WTC11 (cell line): ENCODE data around the gene NEURL3. TPM values are rescaled to one million over a fixed set of nuclear protein-coding genes. Genes with fewer than 3 reads are reported as not detected.

Experiments
- ATAC-seq: fragments of 200-7000 bp; cut with Tn5 transposase; 2 replicates; pipeline ENCODE4 v1.10.0; 2021; ENCODE audit warnings: mild to moderate bottlenecking, moderate library complexity
- CTCF ChIA-PET: fragments of 300-600 bp; sonication (Branson Sonifier 250); formaldehyde crosslinking; loops from one replicate; lab custom pipeline; 2021; ENCODE audit warnings: antibody characterized with exemption; lab: Charles Lee
- POLR2A ChIA-PET: fragments of 350-600 bp; sonication (Branson Sonifier 250); formaldehyde crosslinking; loops from one replicate; lab custom pipeline; 2021; ENCODE audit warnings: antibody characterized with exemption; lab: Charles Lee
- DNase-seq: peaks from one replicate; pipeline ENCODE4 v3.0.0; 2021; ENCODE audit warnings: low spot score
- H3K27ac Mint-ChIP-seq: 2 replicates; pipeline ENCODE4 v1.8.0; 2021; ENCODE audit warnings: mixed read lengths
- H3K27me3 Mint-ChIP-seq: 2 replicates; pipeline ENCODE4 v1.8.0; 2021; ENCODE audit warnings: low read depth, mild to moderate bottlenecking, moderate library complexity, mixed read lengths
- H3K36me3 Mint-ChIP-seq: 2 replicates; pipeline ENCODE4 v1.8.0; 2021; ENCODE audit warnings: mixed read lengths
- H3K4me1 Mint-ChIP-seq: 2 replicates; pipeline ENCODE4 v1.8.0; 2022; ENCODE audit warnings: mixed read lengths
- H3K4me3 Mint-ChIP-seq: 2 replicates; pipeline ENCODE4 v1.8.0; 2021; ENCODE audit warnings: mild to moderate bottlenecking, moderate library complexity, mixed read lengths
- H3K9me3 Mint-ChIP-seq: 2 replicates; pipeline ENCODE4 v1.8.0; 2021; ENCODE audit warnings: mixed read lengths
- E2F4 ChIP-seq: sonication (generic); formaldehyde crosslinking; IDR thresholded peaks from 2 replicates; pipeline ENCODE4 v1.8.1; 2022; ENCODE audit warnings: low read depth, mild to moderate bottlenecking, moderate library complexity, missing genetic modification reagents, borderline replicate concordance
- FOXP1 ChIP-seq: sonication (generic); formaldehyde crosslinking; IDR thresholded peaks from 2 replicates; pipeline ENCODE4 v1.8.0; 2022; ENCODE audit warnings: missing genetic modification reagents, mild to moderate bottlenecking, moderate library complexity, borderline replicate concordance
- HMGA2 ChIP-seq: fragments of 250-450 bp; sonication (Bioruptor Pico); IDR thresholded peaks from 2 replicates; pipeline ENCODE4 v1.4.0; 2021; ENCODE audit warnings: mild to moderate bottlenecking, moderate library complexity
- IRF2 ChIP-seq: sonication (generic); formaldehyde crosslinking; IDR thresholded peaks from 2 replicates; pipeline ENCODE4 v1.8.0; 2022; ENCODE audit warnings: low read depth, missing genetic modification reagents, borderline replicate concordance
- JAZF1 ChIP-seq: fragments of 250-450 bp; sonication (Bioruptor Pico); IDR thresholded peaks from 2 replicates; pipeline ENCODE4 v1.9.0; 2021; ENCODE audit warnings: moderate library complexity, mild to moderate bottlenecking, inconsistent platforms
- NFE2L1 ChIP-seq: sonication (generic); formaldehyde crosslinking; IDR thresholded peaks from 2 replicates; pipeline ENCODE4 v1.8.1; 2023; ENCODE audit warnings: missing genetic modification reagents
- NR1H2 ChIP-seq: sonication (generic); formaldehyde crosslinking; IDR thresholded peaks from 2 replicates; pipeline ENCODE4 v1.9.0; 2021; ENCODE audit warnings: mild to moderate bottlenecking, moderate library complexity, missing genetic modification reagents
- PRRX2 ChIP-seq: fragments of 250-450 bp; sonication (Bioruptor Pico); IDR thresholded peaks from 2 replicates; pipeline ENCODE4 v1.8.0; 2021; ENCODE audit warnings: mild to moderate bottlenecking
- TEAD1 ChIP-seq: sonication (generic); formaldehyde crosslinking; IDR thresholded peaks from 2 replicates; pipeline ENCODE4 v1.8.0; 2022; ENCODE audit warnings: mild to moderate bottlenecking, missing genetic modification reagents
- ZNF121 ChIP-seq: sonication (generic); formaldehyde crosslinking; IDR thresholded peaks from 2 replicates; pipeline ENCODE4 v1.8.0; 2023; ENCODE audit warnings: missing genetic modification reagents
- ZNF138 ChIP-seq: sonication (generic); formaldehyde crosslinking; conservative IDR thresholded peaks from 2 replicates; pipeline ENCODE4 v1.8.1; 2022; ENCODE audit warnings: mild to moderate bottlenecking, moderate library complexity, missing genetic modification reagents
- ZNF232 ChIP-seq: sonication (generic); formaldehyde crosslinking; IDR thresholded peaks from 2 replicates; pipeline ENCODE4 v1.8.0; 2022; ENCODE audit warnings: mild to moderate bottlenecking, missing genetic modification reagents
- ZNF671 ChIP-seq: fragments of 250-450 bp; sonication (Bioruptor Pico); IDR thresholded peaks from 2 replicates; pipeline ENCODE4 v1.8.0; 2021; ENCODE audit warnings: mild to moderate bottlenecking
- total RNA-seq: library from RNA; stranded (reverse); gene quantifications from 3 replicates; pipeline ENCODE4 v1.2.3, GENCODE V29; 2021
- TF ChIP-seq, protein P1 (sequence below): fragments of 200-600 bp; IDR thresholded peaks from 2 replicates; pipeline ENCODE4 v1.8.0; 2022; ENCODE audit warnings: antibody characterized with exemption
- TF ChIP-seq, protein P2 (sequence below): sonication (generic); formaldehyde crosslinking; IDR thresholded peaks from 2 replicates; pipeline ENCODE4 v1.8.0; 2022; ENCODE audit warnings: mild to moderate bottlenecking, missing genetic modification reagents
- TF ChIP-seq, protein P3 (sequence below): sonication (generic); formaldehyde crosslinking; IDR thresholded peaks from 2 replicates; pipeline ENCODE4 v1.8.0; 2023; ENCODE audit warnings: mild to moderate bottlenecking, missing genetic modification reagents
- TF ChIP-seq, protein P4 (sequence below): sonication (generic); formaldehyde crosslinking; IDR thresholded peaks from 2 replicates; pipeline ENCODE4 v1.8.1; 2023; ENCODE audit warnings: mild to moderate bottlenecking, missing genetic modification reagents, moderate library complexity

NEURL3 gene
- total RNA-seq, 1 experiment from 2014 or later = not detected

- peaks cover 25% of the 10 kb centered on the region for H3K9me3 Mint-ChIP-seq
- H3K27ac Mint-ChIP-seq = no peak overlapping the region
- ATAC-seq = 0 out of 2 replicates have a peak, but pooled peaks have one; percentile 12
- H3K4me3 Mint-ChIP-seq = no peak overlapping the region
- CTCF ChIA-PET = interaction anchor here (1.2 to 7.5 kb wide), 3 partner anchors 14 to 108 kb away, joined by 3 to 127 read pairs (median 4); no protein-coding TSS in a partner anchor
- H3K27me3 Mint-ChIP-seq = peaks cover 19% of the 10 kb centered on the region
- POLR2A ChIA-PET = no interaction called here
- H3K4me1 Mint-ChIP-seq = peaks cover 4% of the 10 kb centered on the region
- DNase-seq = no peak
- no peak for TF ChIP-seq ZNF671 (CRISPR knock-in tag)
- TF ChIP-seq, protein P1, sequence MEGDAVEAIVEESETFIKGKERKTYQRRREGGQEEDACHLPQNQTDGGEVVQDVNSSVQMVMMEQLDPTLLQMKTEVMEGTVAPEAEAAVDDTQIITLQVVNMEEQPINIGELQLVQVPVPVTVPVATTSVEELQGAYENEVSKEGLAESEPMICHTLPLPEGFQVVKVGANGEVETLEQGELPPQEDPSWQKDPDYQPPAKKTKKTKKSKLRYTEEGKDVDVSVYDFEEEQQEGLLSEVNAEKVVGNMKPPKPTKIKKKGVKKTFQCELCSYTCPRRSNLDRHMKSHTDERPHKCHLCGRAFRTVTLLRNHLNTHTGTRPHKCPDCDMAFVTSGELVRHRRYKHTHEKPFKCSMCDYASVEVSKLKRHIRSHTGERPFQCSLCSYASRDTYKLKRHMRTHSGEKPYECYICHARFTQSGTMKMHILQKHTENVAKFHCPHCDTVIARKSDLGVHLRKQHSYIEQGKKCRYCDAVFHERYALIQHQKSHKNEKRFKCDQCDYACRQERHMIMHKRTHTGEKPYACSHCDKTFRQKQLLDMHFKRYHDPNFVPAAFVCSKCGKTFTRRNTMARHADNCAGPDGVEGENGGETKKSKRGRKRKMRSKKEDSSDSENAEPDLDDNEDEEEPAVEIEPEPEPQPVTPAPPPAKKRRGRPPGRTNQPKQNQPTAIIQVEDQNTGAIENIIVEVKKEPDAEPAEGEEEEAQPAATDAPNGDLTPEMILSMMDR = no peak
- TF ChIP-seq IRF2 (CRISPR knock-in tag) = no peak
- TF ChIP-seq, protein P2, sequence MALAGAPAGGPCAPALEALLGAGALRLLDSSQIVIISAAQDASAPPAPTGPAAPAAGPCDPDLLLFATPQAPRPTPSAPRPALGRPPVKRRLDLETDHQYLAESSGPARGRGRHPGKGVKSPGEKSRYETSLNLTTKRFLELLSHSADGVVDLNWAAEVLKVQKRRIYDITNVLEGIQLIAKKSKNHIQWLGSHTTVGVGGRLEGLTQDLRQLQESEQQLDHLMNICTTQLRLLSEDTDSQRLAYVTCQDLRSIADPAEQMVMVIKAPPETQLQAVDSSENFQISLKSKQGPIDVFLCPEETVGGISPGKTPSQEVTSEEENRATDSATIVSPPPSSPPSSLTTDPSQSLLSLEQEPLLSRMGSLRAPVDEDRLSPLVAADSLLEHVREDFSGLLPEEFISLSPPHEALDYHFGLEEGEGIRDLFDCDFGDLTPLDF (CRISPR knock-in tag) = no peak
- no peak for TF ChIP-seq HMGA2 (CRISPR knock-in tag)
- TF ChIP-seq NR1H2 (CRISPR knock-in tag) = no peak
- TF ChIP-seq, all 79 proteins: peak for 0
- peaks cover 11% of the 10 kb centered on the region for H3K36me3 Mint-ChIP-seq
These were observed 9.4 kb upstream of the NEURL3 start for GRCh38 chr2:96514521-96514920.

DNA sequence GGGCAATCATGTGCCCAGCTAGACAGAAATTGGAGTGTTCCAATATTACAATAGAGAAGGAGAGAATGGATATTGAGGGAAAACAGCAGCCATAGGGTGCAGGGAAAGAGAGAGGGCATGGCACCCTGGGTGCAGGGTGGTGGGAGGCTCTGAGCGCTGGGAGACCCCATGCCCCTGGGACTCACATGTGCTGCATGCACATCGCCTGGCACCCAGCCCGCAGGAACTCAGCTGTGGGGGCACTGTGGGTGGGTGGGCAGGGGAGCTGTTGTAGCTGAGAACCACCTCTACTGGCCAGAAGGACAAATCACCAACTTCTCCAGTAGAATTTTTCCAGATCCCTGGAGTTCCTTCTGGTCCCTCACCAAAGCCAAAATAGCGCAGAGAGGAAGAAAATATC, 7.2 kb upstream of the NEURL3 start:
- H3K27me3 Mint-ChIP-seq = peaks cover 37% of the 10 kb centered on the region
- ATAC-seq (no peak), DNase-seq (no peak)
- peaks cover 14% of the 10 kb centered on the region for H3K9me3 Mint-ChIP-seq
- POLR2A ChIA-PET = no interaction called here
- H3K27ac Mint-ChIP-seq = no peak overlapping the region
- H3K4me1 Mint-ChIP-seq = peaks cover 10% of the 10 kb centered on the region
- H3K36me3 Mint-ChIP-seq = peaks cover 10% of the 10 kb centered on the region
- H3K4me3 Mint-ChIP-seq = no peak overlapping the region
- CTCF ChIA-PET = interaction anchor here (1.0 to 7.5 kb wide), 4 partner anchors 15 to 106 kb away, joined by 3 to 127 read pairs (median 25); no protein-coding TSS in a partner anchor
- no peak for TF ChIP-seq IRF2 (CRISPR knock-in tag)
- TF ChIP-seq, protein P3, sequence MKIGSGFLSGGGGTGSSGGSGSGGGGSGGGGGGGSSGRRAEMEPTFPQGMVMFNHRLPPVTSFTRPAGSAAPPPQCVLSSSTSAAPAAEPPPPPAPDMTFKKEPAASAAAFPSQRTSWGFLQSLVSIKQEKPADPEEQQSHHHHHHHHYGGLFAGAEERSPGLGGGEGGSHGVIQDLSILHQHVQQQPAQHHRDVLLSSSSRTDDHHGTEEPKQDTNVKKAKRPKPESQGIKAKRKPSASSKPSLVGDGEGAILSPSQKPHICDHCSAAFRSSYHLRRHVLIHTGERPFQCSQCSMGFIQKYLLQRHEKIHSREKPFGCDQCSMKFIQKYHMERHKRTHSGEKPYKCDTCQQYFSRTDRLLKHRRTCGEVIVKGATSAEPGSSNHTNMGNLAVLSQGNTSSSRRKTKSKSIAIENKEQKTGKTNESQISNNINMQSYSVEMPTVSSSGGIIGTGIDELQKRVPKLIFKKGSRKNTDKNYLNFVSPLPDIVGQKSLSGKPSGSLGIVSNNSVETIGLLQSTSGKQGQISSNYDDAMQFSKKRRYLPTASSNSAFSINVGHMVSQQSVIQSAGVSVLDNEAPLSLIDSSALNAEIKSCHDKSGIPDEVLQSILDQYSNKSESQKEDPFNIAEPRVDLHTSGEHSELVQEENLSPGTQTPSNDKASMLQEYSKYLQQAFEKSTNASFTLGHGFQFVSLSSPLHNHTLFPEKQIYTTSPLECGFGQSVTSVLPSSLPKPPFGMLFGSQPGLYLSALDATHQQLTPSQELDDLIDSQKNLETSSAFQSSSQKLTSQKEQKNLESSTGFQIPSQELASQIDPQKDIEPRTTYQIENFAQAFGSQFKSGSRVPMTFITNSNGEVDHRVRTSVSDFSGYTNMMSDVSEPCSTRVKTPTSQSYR (CRISPR knock-in tag) = no peak
- no peak for TF ChIP-seq JAZF1
- TF ChIP-seq FOXP1 (CRISPR knock-in tag) = no peak
- TF ChIP-seq NFE2L1 (CRISPR knock-in tag) = no peak
- TF ChIP-seq ZNF232 = no peak
- TF ChIP-seq PRRX2 (CRISPR knock-in tag) = no peak
- TF ChIP-seq, protein P4, sequence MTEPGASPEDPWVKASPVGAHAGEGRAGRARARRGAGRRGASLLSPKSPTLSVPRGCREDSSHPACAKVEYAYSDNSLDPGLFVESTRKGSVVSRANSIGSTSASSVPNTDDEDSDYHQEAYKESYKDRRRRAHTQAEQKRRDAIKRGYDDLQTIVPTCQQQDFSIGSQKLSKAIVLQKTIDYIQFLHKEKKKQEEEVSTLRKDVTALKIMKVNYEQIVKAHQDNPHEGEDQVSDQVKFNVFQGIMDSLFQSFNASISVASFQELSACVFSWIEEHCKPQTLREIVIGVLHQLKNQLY = no peak
- TF ChIP-seq E2F4 (CRISPR knock-in tag) = no peak
- TF ChIP-seq ZNF138 = no peak
- TF ChIP-seq TEAD1 = no peak
- TF ChIP-seq NR1H2 (CRISPR knock-in tag) = no peak
- TF ChIP-seq ZNF121 (CRISPR knock-in tag) = no peak
